AG04449 (cell line): ENCODE results near the gene POPDC2.
A peak's percentile ranks its signal among the peaks of the same experiment; 100 is the strongest.

Experiments
- CTCF ChIA-PET: fragments of 350-600 bp; formaldehyde crosslinking; extraction: SDS; loops from one replicate; lab custom pipeline; 2021; ENCODE audit warnings: antibody characterized with exemption; lab: Yijun Ruan, JAX
- POLR2A ChIA-PET: fragments of 400-600, 350-600 bp; formaldehyde crosslinking; extraction: SDS; loops from one replicate; lab custom pipeline; 2020; ENCODE audit warnings: antibody characterized with exemption, inconsistent platforms; lab: Yijun Ruan, JAX
- DNase-seq: peaks from one replicate; pipeline ENCODE4 v3.0.0-alpha.2; 2010; ENCODE audit warnings: low read depth, low spot score
- H3K4me3 ChIP-seq: 2 replicates; pipeline ENCODE4 v1.5.1; 2011; ENCODE audit warnings: low read depth, mild to moderate bottlenecking, control low read depth, low read length
- CTCF ChIP-seq: IDR thresholded peaks from one replicate; pipeline ENCODE4 v1.5.1; 2011; ENCODE audit warnings: mild to moderate bottlenecking, moderate library complexity, low read length, control low read depth, inconsistent platforms; ENCODE audit not compliant: insufficient read depth; ENCODE audit errors: missing control alignments

The POPDC2 gene

GRCh38 chr3:119700269-119700919 is 40.0 kb upstream of the POPDC2 start:
- no peak overlapping the region for H3K4me3 ChIP-seq
- no peak for TF ChIP-seq CTCF
- ChIA-PET POLR2A (no interaction called here), CTCF (no interaction called here)
- no peak for DNase-seq

- DNase-seq = no peak
- ChIA-PET POLR2A (no interaction called here), CTCF (interaction anchor here (0.9 to 1.2 kb wide), 3 partner anchors 10 to 14 kb away, joined by 3 to 4 read pairs (median 3); no protein-coding TSS in a partner anchor)
- TF ChIP-seq CTCF = no peak
- H3K4me3 ChIP-seq = no peak overlapping the region
These were observed 37.0 kb upstream of the POPDC2 start for GRCh38 chr3:119697394-119697793.

- TF ChIP-seq CTCF = no peak
- ChIA-PET POLR2A (no interaction called here), CTCF (interaction anchor here (0.7 to 3.3 kb wide), 2 partner anchors 14 kb away, joined by 3 to 15 read pairs; no protein-coding TSS in a partner anchor)
- H3K4me3 ChIP-seq = no peak overlapping the region
- no peak for DNase-seq
These were observed 35.1 kb upstream of the POPDC2 start for GRCh38 chr3:119695480-119695879.

- POLR2A ChIA-PET = no interaction called here
- CTCF ChIA-PET = interaction anchor here (0.8 to 3.1 kb wide), 9 partner anchors 8 to 186 kb away, joined by 3 to 20 read pairs (median 5); partner anchors contain the start of gene COX17
- H3K4me3 ChIP-seq = no peak overlapping the region
- DNase-seq = no peak
- peak; percentile 31 for TF ChIP-seq CTCF
These were observed 29.8 kb upstream of the POPDC2 start for GRCh38 chr3:119690043-119690656.

GRCh38 chr3:119683421-119683820 is 23.0 kb upstream of the POPDC2 start:
- no peak for TF ChIP-seq CTCF
- DNase-seq = no peak
- H3K4me3 ChIP-seq = no peak overlapping the region
- CTCF ChIA-PET = interaction anchor here (0.7 to 2.1 kb wide), 7 partner anchors 8 to 409 kb away, joined by 3 to 7 read pairs (median 3); partner anchors contain the start of gene TMEM39A
- POLR2A ChIA-PET = no interaction called here

GRCh38 chr3:119681279-119681678 is 20.9 kb upstream of the POPDC2 start:
- TF ChIP-seq CTCF = peak; percentile 26
- POLR2A ChIA-PET = interaction anchor here (0.9 kb wide), 1 partner anchor 18 kb away, joined by 3 read pairs; no protein-coding TSS in a partner anchor
- no peak overlapping the region for H3K4me3 ChIP-seq
- no peak for DNase-seq
- CTCF ChIA-PET = interaction anchor here (0.6 to 3.6 kb wide), 55 partner anchors 8 to 798 kb away, joined by 3 to 38 read pairs (median 5); partner anchors contain the start of genes B4GALT4, CFAP91, POGLUT1 and POPDC2
